Renal cortex interstitium (tissue), 11 donors: ENCODE data around the gene BTBD18. TPM values are rescaled to one million over a fixed set of nuclear protein-coding genes. Genes with fewer than 3 reads are reported as not detected.
A peak's percentile ranks its signal among the peaks of the same experiment; 100 is the strongest.
"Not testable (repeated sequence)": the region's sequence is repeated elsewhere in the genome, so short reads cannot be mapped to it uniquely, and the experiment has no call there.

Source experiments
- DNase-seq, 11 donors: peaks; one replicate each; pipeline ENCODE4 v3.0.0-alpha.2; 2013; ENCODE audit warnings: low read depth in 9 of 11, low spot score in 4 of 11; ENCODE audit errors: extremely low read depth in 1 of 11
- polyA plus RNA-seq, 3 donors: library from polyadenylated mRNA; unstranded; fragments of 120-200 nt; gene quantifications; one replicate each; pipeline ENCODE4 v1.2.1, GENCODE V29; 2013; ENCODE audit not compliant: insufficient read length in 3 of 3

BTBD18 gene
- polyA plus RNA-seq, 3 donors = 0.13 to 0.25 (median 0.15) TPM

DNA sequence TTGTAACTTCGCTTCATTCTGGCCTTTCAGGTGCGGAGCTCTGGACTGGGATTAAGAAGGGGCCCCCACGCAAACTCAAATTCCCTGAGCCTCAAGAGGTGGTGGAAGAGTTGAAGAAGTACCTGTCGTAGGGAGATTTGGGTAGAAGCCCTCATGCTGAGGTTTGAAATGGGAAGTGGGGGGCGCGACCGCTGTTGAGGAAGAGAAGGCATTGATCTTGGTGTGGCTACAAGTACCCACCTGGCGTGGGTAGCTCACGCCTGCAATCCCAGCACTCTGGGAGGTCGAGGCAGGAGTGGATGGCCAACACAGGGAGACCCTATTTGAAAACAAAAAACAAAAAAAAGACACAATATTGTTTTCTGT, 9.5 kb downstream of the BTBD18 start:
- DNase-seq = no peak

DNA sequence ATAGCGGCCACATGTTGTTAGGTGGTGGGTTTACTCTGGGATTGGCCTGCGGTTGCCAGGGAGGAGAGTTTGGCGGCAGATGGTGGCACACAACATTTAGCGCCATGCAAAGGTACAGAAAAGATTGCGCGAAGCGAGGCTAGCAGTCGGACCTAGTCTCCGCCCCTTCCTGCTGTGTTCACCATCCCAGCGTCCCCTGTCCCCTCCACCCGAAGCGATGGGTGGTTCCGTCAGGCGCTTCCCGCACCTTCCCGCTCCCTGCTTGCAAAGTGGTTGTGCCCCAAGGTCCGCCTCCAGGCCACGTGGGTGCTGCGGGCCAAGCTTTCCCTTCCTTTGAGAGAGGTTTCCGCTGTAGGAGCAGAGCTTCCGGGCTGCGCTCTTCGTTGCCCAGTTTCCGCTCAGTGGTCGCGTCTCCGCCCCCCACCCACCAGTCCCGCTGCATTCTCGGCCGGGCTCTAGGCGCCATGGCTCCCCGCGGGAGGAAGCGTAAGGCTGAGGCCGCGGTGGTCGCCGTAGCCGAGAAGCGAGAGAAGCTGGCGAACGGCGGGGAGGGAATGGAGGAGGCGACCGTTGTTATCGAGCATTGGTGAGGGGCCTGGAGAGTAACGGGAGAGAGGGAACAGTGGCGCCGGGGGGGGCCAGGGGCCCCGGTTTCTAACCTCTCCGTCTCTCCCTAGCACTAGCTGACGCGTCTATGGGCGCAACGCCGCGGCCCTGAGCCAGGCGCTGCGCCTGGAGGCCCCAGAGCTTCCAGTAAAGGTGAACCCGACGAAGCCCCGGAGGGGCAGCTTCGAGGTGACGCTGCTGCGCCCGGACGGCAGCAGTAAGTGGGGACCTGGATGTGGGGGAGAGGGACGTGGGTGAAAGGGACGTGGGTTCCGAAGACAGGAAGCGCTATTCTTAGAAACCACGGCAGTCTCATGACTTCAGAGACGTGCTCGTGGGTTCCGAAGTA, 10.2 kb downstream of the BTBD18 start, which contains the start of gene SELENOH:
Gene SELENOH (plus strand): TSS at position 360 of the 955 bp plus-strand sequence. CDS start 105 bp downstream, at position 465.
- DNase-seq = peak; percentile 89 to 97 (median 94)

DNA sequence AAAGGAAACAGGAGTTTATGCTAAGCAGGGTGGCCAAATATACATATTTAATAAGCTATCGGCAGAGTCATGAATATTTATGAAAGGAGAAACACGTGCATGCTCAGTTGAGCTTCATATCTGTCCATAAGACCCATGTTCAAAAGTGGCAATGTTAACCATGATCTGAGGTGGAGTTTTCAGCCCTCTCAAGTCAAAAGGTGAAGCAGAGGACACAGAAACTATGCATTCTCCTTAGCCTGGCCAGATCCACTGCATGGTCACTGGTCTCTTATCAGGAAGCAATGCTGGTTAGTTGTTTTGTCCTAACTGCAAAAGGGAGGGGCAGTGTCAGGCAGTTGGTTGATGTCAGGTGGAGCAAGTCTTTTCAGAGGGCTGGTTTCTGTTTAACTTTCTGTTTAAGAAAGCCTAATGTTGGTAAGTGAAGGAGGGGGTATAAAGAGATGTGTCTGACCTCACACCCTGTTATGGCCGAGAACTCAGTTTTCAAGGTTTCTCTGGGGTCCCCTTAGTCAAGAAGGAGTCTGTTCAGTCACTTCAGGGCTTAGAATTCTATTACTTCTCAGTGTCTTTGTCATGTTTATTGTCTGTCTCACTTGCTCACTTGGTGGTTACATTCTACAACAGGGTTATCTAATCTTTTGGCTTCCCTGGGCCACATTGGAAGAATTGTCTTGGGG, 15.9 kb downstream of the BTBD18 start:
- DNase-seq = no peak

DNA sequence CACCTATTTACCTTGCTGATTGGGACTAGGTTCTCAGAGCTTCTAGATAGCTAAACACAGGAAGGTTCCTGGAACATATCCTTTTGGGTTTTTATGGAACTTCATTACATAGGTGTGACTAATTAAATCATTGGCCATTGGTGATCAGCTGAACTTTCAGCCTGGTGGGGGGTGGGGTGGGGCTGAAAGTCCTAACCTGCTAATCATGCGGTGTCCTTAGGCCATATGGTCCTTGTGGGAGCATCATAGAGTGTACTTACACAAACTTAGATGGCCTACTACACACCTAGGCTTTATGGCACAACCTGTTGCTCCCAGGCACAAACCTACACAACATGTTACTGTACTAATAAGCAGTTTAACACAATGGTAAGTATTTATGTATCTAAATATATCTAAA, 19.0 kb downstream of the BTBD18 start:
- DNase-seq = no peak

DNA sequence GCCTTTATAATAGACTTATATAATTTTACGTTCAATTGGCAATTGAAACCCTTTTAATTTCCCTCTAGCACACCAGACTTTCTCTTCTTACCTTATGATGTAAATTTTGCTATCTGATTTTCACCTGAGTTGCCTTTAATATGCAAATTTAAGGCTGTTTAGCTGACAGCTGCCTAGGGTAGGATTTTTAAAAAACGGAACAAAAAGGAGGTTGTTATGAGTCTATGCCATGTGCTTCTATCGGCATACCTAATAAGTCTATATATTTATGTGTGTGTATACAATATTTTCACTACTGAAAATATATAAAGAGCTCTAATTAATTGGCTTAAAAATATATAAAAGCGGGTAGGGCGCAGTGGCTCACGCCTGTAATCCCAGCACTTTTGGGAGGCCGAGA, 22.1 kb downstream of the BTBD18 start:
- DNase-seq = no peak

DNA sequence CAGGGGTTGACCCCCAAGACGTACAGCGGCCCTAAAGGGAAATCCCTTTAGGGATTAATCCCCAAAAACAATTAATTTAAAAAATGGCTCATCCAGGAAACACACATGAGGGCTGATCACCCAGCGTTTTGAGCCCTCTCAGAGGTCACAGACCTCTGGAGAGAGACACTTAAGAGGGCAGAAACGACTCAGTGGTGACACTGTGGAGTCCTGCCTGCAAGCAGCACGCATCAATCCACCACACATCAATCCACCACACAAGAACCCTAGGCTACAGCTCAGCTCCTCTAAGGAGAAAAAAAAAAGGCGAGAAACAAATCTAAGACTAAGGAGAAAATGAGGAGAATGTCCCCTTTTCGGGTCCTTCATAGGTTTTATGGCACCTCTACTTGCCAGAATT, 22.8 kb downstream of the BTBD18 start:
- no peak for DNase-seq

DNA sequence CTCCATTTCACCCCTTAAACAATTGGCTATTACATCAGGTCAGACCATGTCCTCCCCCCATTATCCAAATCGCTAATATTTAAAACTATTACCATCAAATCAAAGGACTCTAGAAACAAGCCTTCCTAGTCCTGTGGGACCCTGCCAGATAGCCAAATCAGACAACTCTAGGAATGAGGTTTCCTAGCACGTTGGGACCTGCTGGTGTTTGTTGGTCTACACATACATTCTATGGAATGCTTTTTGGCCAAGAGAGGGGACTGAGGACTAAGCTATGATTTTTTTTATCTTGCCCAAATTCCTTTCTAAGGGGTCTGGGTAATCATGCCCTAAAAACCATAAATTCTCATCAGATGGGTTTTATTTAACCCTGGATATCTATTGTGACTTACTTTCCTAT, 24.4 kb downstream of the BTBD18 start:
- DNase-seq = no peak

DNA sequence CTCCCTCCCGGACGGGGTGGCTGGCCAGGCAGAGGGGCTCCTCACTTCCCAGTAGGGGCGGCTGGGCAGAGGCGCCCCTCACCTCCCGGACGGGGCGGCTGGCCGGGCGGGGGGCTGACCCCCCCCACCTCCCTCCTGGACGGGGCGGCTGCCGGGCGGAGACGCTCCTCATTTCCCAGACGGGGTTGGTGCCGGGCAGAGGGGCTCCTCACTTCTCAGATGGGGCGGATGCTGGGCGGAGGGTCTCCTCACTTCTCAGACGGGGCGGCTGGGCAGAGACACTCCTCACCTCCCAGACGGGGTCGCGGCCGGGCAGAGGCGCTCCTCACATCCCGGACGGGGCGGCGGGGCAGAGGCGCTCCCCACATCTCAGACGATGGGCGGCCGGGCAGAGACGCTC, 34.9 kb downstream of the BTBD18 start:
- not testable (repeated sequence) for DNase-seq

DNA sequence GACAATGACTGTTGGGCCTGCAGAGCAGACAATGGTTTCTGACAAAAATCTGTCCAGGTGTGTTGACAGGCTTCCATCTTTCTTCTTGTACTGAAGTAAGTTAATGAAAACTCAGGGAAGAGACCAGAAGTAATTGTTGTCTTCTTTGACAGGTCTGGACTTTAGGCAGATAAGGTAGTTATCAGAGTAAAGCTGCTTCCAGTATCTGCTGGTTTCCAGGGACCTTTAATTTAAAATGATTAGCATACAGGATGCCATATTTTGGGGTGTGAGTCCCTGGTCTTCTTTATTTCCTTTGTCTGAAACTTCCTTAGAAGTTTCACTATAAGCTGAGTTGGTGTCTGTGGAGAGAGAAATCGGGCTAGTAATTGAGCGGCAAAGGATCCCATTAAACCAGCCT, 37.8 kb downstream of the BTBD18 start:
- no peak for DNase-seq

DNA sequence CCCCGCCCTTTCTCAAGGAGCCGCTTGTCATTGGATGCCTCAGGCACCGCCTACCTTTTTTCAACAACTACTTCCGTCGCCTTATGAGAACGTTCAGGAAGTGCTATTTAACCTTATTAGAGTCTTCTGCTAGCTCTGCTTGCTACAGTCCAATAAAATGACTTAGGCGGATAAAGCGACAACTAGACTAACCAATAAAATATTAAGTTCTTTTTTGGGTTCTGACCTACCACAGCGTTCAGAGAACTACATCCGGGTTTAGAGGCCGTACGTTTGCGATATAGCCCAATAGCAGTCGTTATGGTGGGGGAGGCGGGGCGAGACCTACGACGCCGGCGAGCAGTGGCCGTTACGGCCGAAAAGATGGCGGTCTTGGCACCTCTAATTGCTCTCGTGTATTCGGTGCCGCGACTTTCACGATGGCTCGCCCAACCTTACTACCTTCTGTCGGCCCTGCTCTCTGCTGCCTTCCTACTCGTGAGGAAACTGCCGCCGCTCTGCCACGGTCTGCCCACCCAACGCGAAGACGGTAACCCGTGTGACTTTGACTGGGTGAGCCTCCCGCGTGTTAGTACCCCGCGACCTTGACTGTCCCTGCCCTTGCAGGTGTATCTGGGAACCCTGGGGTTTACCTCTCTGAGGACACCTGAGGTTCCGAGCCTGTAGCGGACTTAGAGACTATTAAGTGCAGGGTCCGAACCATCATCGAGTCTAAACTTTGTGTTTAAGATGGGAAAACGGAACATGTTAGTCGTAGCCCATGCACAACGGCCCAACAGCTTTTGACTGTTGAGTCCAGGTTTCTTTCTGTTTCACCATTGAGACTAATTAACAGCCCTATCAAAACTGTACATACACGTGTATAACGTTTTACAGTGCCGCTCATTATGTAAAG, 39.1 kb downstream of the BTBD18 start, which contains the start of gene TMX2:
Gene TMX2 (plus strand): TSS at position 338 of the 895 bp plus-strand sequence. CDS start 26 bp downstream, at position 364.
- peak; percentile 89 to 99 (median 98) for DNase-seq

DNA sequence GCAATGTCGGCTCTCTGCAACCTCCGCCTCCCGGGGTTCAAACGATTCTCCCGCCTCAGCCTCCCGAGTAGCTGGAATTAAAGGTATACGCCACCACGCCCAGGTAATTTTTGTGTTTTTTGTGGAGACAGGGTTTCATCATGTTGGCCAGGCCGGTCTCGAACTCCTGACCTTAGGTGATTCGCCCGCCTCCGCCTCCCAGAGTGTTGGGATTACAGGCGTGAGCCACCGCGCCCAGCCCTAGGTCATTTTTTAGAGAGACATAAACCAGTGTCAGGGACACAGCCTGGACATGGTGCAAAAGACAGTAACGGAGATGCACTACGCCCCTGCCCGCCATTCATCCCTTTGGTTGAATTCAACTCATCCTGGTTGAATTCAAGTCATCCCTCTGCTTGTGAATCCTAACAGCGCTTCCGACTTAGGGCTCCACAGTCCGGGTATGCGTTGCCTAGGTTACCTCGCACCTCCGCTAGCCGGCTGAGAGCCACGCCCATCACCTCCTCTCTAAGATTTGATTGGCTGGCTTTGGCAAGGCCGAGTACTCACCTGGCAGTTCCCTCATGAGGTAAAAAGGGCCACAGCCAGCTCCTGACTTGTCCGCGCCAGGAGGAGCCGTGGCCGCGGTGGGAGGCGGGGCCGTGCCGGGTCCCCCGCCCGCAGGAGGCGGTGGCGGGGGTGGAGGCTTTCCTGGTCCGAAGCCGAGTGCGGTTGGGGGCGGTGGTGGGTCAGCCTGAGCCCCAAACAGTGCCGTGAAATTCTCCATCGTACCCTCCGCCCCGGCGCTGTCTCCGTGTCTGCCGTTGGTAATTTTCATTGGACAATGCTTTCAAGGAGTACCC, 40.0 kb downstream of the BTBD18 start, which contains the start of gene MED19:
Gene MED19 (minus strand): TSS at position 802 of the 842 bp plus-strand sequence. CDS start 36 bp downstream, at position 766.
- DNase-seq = peak; percentile 61 to 87 (median 73)

DNA sequence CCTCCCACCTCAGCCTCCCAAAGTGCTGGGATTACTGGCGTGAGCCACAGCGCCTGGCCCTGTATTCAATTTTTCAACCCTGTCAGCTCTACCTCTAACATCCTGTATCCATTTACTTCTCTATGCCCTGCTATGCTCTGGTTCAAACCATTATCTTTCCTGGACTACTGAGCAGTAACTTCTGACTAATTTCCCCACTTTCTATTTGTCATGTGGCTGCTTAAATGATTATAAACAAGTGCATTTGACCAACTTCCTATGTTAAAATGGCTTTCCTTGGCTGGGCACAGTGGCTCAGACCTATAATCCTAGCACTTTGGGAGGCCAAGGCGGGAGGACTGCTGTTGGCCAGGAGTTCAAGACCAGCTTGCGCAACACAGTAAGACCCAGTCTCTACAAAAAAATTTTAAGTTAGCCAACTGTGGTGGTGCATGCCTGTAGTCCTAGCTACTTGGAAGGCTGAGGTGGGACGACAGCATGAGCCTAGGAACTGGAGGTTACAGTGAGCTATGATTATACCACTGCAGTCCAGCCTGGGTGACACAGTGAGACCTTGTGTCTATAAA, 41.7 kb downstream of the BTBD18 start:
- DNase-seq = no peak

DNA sequence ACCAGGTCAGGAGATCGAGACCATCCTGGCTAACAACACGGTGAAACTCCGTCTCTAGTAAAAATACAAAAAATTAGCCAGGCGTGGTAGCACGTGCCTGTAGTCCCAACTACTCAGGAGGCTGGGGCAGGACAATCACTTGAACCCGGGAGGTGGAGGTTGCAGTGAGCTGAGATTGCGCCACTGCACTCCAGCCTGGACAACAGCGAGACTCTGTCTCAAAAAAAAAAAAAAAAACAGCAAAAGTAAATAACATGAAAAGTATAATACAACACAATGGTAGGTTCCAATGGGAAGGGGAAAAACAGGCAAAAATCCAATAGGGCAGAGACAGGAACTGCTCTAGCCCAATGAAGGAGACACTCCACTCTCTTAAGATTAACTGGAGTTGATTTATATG, 46.2 kb downstream of the BTBD18 start:
- DNase-seq = not testable (repeated sequence)

DNA sequence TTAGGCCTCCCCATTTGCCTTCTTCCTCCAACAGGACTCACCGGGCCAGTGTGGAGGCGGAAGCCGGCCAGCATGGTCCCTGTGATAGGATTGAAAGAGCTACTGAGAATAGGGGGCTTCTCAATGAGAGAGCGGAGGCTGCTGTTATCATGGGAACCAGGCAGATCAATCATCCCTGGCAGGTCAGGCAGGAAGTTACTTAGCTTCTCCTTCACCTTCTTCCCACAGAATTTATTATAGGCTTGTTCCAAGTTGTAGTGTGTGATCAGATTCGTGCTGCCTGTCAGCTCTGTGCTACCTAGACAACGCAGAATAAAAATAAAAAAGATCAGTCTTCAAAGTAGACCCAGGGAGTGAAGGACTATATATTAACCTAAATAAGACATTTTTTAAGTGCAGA, 46.7 kb downstream of the BTBD18 start:
- DNase-seq = no peak

DNA sequence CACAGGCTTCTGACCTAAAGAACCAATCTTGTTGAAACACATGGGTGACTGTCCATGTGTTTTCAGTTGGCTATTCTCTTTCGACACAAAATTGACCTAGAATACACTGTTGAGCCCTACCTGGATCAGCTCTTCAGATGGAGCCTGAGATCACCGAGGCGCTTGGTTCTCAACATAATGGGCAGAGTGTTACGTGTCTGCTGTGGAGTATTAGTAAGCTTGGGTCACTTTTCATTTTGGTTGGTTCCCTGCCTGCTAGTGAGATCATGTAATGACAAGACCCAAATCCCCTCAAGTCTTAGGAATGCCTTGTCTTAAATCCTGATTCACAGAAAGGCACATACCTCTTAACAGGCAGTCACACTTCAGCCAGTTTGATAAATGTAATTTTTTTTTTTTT, 48.3 kb downstream of the BTBD18 start:
- DNase-seq = no peak

DNA sequence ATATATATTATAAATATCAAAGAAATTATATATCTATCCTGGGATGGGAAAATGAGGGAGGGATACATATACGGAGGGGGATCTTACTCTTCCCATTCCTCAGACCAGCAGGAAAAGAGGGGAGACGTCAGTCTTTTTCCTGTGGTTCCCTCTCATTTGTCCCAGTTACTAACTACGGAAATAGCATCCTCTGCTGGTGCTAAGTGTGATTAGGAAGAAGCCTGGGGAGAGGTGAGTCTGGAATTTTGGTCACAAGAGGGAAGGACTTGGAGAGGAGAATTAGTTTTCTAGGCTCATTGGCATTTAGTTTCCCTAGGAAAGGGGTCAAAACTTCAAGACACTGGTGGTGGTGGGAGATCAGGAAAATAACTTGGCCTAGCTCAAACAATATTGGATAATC, 51.2 kb downstream of the BTBD18 start:
- DNase-seq = no peak

DNA sequence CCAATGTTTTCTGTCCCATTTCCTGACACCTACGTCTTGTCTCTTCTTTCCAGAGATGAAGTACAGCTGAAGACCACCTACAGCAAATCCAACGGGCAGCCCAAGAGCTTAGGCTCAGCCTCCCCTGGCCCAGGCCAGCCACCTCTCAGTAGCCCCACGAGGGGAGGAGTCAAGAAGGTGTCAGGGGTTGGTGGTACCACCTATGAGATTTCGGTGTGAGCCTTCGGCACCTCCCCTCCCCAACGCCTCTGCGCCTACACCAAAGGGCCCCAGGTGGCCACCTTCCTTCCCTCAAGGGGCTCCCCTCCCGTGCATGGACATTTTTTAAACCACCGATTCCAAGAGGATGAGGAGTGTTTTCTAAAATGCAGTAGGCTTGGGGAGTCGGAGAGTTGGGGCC, 51.8 kb downstream of the BTBD18 start:
- DNase-seq = no peak

DNA sequence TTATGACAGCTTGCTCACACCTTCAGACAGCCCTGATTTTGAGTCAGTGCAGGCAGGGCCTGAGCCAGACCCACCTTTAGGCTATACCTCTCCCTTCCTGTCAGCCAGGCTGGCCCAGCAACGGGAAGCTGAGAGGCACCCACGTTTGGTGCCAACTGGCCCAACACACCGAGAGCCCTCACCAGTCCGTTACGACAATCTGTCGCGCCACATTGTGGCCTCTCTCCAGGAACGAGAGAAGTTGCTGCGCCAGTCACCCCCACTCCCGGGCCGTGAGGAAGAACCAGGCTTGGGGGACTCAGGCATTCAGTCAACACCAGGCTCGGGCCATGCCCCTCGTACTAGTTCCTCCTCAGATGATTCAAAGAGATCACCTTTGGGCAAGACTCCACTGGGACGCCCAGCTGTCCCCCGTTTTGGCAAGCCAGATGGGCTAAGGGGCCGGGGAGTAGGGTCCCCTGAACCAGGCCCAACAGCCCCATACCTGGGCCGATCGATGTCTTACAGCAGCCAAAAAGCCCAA, 52.7 kb downstream of the BTBD18 start:
- DNase-seq = no peak
